ENCODE data around the gene CSMD2.

The CSMD2 gene

DNA sequence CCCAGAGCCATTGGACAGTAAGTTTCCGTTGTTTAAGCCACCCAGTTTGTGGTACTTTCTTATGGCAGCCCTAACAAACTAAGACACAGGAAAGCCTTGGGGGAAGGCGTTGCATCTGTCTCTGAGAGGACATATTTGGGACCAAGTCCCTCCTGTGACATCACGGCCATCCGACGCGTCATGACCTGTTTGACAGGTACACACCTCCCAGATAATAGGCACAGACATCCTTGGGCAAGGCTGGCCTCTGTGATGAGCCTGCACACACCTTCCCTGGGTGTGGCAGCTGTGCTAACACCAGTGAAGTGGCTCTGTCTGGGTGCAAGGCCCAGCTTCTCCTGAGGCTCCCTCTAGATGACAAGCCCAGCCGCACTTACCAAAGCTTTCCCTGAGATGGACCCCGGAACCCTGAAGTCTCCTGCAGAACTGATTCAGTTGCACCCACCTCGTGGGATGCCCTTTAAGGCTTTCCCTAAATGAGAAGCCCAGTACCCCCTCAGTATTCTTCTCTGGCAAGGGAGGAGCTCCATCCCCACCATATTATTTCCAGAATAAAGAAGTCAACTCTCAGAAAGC, 556.1 kb downstream of the CSMD2 start:
- no peak for DNase-seq (ENCODE audit: low read depth in 2 of 2)

DNA sequence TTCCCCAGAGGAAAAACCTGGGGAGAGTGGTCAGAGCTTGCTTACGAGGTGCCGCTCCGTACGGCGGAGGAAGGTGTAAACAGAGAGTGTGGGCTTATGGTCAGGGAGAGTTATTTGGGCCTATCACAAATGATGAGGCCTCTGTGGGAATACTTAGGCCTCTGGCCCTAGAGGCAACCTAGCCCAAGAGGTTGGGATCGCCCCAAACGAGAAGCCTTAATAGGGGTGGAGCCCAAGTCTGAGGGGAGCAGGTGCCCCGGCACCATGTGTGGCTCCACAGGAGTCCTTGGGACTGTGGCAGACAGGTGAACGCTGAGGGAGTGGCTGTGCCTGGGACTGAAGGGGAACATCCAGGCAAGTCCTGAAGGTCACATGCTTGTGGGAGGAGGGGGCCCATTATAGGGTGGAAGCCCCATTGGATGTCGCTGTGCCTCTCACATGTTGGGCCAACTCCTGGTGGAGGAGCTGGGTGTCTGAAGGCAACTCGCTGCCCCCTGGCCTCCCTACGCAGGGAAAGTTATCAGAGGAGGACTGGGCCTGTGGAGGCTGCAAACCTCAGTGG, 557.5 kb downstream of the CSMD2 start:
- no peak for DNase-seq (ENCODE audit: low read depth in 2 of 2)

DNA sequence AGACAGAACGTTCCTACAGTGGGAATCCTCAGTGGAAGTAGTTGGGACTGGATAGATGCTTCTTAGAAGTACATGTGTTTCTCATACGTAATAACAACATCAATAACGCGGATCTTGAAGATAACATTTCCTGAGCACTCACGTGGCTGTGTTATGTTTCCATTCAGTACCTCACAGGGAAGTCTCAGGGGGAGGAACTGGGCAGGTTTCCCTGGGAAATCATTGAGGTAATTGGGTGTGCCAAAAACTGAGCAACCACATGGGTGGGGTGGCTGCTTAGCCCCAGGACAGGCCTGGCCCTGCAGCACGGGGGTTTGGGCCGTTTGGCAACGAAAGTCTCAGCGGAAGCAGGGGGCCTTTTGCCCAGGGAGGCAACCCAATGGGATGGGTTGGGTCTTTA, 558.8 kb downstream of the CSMD2 start:
- no peak for DNase-seq (ENCODE audit: low read depth in 2 of 2)

DNA sequence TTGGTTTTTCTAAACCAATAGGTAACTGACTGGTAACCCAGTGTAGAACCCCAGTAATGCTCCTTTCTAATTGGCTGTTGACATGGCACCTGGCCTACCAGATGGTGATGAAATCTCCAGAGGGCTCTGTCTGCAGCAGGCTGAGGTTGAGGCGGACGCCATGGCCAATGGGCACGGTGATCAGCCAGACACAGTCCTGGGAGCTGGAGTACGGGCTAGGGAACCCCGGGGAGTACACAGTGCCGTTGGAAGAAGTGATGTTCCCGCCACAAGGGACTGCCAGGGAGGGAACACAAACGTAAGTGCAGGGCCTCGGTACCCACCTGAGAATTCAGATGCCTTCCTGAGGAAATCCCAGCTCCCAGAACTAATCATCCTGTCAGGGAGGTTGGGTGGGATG, 562.8 kb downstream of the CSMD2 start:
- DNase-seq (ENCODE audit: low read depth in 2 of 2) = no peak

DNA sequence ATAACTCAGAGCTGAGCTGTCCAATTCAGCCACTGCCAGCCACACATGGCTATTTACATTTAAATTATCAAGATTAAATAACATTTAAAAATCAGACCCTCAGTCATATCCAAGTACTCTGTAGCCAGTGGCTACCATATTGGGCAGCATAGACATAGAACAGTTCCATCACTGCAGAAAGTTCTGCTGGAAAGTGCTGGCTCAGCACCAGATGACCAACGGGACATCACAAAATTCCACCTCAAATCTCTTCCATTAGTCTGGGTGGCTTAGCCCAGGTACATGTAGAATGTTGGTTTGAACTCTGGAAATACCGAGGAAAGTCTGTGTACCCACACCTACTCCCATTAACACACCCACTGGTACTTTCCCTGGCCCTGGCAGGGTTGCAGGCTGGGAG, 563.3 kb downstream of the CSMD2 start:
- DNase-seq (ENCODE audit: low read depth in 2 of 2) = no peak

DNA sequence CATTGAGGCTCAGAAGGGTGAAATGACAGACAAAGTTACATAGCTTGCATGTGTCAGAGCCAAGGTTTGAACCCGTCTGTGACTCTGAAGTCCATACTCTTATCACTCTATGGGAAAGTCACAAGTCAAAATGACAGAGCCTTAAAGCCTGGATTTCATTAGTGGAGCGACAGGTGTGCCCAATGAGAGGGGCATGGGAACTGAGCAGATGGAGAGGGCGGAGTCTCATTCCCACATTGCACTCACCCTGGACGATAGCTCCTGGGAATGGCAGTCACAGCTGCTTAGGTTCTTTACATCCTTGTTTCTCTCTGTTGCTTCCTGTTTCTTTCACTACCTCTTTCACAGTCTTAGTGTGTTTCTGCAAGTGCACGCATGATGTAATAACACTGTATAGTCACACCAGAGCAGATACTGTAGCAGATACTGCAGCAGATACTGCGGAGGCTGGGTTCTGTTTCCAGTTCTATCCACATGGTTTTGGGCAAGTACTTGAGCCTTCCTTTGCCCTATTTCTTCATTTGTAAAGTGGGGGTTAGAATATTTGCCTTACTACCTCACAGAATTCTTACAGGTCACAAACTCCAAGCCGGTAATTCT, 565.4 kb downstream of the CSMD2 start:
- DNase-seq (ENCODE audit: low read depth in 2 of 2) = no peak

DNA sequence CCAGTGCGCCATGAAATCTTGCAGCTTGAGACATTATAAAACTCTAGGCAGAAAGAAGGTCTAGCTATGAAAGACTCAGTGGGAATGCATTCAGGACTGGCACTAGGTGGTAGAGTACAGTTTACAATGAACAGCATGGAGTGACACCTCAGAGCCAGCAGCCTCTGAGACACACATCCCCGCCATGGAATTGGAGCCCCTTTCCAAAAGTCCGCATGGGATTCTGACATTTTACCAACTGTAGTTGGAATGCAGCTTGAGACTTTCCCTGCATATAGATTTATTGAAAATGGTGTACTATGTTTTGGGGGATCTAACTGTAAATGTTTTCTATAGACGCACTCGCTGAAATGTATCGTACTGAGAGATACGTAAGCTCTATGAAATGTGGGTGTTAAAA, 576.3 kb downstream of the CSMD2 start:
- DNase-seq (ENCODE audit: low read depth in 2 of 2) = no peak

DNA sequence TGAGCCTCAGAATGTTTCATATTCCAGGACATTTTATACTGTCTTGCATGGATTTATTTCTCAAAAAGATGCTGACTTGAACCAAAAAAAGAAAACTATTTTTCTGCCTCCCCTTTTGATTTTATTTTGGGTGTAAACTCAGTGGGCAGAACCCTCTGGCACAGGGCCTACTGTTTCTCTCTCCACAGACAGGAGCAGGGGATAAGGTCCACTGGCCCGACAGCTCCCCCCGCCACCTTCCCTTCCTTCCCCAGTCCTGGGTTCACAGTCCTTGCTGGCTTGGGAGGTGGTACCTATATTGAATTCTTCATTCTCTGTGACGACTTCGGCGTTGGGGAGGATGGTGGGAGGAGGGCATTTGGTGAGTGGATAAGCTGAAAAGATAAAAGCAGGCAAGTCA, 578.2 kb downstream of the CSMD2 start:
- DNase-seq (ENCODE audit: low read depth in 2 of 2) = no peak

DNA sequence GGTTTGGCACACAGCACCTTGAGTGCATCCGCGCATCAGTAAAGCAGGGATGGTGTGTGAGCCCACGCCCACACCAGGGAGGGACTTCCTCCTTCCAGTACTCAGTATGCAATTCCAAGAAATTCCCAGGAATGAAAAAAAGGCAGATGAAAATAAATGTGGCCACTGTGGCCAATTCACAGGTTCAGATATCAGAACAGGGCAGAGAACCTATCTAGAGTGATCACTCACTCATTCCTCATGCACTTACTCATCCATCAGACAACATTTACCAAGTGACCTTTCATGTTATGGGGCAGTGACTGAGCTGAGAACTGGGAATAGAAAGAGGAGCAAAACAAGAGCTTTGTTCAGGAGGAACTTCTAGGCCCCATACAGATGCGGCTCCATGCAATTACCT, 578.9 kb downstream of the CSMD2 start:
- DNase-seq (ENCODE audit: low read depth in 2 of 2) = no peak

DNA sequence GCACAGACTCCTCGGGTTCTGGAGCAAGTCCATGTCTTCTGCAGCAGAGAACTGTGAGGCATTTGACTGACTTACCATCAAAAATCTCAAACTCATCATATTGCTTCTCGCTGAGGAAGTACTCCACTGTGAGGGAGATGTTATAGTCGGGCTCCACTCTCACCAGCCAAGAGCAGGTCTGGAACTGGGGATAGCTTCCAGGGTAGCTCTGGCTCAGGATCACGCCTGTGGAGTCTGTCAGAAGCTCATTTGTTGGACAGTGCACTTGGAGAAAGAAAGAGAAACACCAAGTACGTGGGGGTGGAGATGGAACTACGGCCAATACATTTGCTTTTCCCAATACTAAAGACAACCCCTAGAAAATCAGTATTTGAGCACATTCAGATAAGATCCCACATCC, 581.5 kb downstream of the CSMD2 start:
- no peak for DNase-seq (ENCODE audit: low read depth in 2 of 2)

DNA sequence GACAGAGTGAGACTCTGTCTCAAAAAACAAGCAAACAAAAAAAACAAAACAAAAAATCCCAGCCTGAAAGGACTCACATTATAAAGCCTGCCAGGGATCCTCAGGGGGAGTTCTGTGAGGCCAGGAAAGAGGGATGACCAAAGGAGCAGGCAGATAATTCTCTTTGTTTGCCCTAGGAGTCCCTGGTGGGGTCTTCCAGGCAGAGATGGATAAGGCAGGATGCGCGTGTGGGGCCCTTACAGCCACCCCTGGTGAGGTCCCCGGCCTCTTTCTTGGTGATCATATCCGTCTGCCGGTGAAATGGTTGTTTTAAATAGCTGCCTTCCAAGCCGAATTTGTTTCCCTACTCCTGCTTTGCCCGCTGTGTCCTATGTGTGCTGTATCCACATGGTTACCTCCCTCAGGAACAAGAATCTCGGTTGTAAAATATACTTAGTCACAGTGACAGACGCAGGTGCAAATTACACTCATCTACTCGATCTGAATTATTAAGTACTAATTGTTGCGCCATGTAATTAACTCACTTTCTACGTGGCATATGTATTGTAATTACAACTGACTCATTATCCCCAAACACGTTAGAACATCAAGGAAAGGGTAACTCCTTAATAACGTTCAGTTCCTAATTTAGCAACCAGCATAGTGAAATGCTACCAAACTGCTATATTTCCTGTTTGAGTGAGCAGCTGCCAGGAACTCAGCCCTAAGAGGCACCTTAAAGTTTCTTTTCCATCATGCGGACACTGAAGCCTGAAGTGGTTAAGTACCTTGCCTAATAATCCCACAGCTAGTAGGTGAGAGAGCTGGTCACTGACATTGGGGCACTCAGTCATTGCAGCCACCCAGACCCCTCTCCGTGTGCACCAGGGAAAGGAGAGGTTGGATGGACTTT, 586.2 kb downstream of the CSMD2 start:
- DNase-seq (ENCODE audit: low read depth in 2 of 2) = no peak

DNA sequence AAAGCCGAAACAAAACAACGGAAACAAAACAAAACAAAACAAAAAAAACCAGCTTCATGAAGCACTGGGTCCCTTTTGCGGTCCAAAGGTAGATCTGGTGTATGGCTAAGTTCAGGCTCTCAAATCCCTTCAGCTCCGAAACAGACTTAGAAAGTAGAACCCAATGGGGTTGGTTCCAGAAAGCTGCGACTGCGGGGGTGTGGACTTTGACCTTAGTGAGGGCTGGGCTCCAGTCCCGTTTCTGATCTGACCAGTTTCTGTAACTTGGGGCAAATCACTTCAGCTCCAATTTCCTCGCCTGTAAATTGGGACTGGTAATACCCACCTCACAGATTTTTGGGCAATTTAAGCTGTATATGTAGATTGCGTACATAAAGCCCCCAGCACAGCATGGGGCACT, 587.4 kb downstream of the CSMD2 start:
- DNase-seq (ENCODE audit: low read depth in 2 of 2) = no peak

DNA sequence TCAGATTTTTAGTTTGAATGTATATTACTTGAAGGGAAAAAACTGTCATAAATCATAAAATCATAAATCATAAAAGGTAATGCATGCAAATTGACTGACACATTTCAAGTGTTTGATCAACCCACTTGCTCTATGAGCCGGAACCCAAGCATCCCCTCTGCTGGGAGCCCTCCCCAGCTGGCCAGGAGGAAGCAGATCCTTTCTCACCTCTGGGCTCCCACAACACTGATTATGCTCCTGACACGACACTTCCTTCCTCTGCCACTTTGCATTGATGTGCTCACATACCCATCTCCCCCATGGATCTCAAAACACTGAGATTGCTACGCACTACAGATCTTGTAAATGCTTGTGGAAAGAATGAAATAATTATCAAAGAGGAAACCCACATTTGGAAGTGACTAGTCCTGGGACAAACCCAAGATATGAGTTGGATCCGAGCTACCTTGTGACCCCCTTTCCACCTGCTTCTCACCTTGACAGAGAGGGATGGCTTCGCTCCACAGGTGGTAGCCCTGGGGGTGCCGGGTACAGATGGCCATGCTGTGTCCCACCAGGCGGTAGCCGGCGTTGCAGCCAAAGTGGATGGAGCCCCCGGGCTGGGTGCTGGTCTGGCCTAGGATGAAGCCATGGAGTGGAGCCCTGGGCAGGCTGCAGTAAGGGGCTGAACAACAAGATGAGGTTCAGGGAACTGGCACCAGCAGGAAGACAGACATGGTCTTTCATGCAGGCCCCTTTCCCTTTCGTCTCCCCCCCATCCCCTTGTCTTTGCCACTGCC, 588.0 kb downstream of the CSMD2 start:
- DNase-seq (ENCODE audit: low read depth in 2 of 2) = no peak

DNA sequence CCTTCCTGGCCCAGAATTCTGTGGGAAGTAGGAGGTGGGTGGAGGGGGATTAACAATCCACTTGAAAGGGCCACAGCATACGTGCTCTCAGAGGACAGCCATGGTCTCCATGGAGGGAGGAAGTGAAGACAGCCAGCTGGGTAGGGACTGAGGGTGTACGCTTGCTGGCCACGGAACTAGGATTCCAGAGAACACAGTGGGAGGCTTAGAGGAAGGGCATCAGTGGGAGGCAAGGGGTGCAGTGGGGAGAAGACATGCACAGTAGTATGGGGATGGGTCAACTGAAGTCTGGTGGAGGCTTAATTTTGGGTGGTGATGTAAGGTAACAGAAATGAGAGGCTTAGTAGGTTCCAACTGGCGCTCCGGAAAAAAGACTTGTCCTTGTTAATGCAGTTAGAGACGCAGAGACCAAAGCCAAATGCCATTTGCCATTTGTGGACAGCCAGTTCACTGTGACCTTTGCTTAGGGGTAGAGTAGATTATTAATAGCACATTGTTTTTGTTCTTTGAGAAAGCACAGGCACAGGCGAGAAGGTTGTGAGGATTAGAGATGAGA, 589.6 kb downstream of the CSMD2 start:
- no peak for DNase-seq (ENCODE audit: low read depth in 2 of 2)

DNA sequence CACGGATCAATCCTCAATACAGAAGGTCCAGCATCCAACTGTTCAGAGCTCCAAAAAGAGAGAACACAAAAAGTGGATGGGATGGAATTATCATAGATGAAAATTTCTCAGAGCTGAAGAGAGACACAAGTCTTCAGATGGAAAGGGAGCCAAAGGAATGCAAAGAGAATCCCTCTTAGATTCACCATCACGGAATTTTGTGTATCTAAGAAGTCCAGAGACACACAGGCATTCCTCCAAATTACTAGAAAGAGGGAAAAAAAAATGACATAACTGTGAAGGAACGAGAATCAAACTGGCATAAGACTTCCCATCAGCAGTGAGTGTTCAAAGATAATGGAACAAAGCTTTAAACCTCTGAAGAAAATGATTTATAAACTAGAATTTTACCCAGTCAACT, 591.4 kb downstream of the CSMD2 start:
- DNase-seq (ENCODE audit: low read depth in 2 of 2) = no peak

DNA sequence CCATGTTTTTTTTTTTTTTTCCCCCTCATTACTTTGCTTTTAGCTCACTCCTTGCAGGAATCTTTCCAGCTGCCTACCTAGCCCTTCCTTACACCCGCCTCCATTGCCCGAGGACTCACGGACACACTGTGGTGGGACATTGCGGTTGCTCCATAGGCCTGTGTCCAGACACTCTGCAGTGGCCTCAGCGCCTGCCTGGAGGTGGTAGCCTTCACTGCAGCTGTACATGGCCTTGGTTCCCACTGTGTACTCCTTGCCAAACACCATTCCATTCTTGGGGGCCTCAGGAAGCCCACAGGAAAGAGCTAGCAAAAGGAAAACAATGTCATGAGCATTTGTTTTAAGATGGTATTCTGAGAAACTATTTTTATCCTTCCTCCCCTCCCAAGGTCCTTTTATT, 592.6 kb downstream of the CSMD2 start:
- DNase-seq (ENCODE audit: low read depth in 2 of 2) = no peak

DNA sequence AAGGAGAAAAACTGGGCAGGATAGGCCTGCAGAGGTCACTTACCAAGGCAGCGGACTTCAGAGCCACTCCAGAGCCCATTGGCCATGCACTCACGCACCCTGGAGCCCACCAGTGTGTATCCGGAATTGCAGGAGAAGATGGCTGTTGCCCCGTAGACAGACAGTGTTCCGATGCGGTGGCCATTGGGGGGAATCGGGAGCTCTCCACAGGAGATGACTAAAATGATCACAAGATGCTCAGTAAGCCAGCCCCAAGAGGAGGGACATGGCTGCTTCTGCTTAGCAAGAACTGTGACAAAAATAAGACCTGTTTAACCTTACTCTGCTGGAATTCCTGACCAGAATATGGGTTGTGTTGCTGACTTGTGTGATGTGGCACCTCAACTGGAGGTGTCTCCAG, 595.7 kb downstream of the CSMD2 start:
- DNase-seq (ENCODE audit: low read depth in 2 of 2) = no peak

DNA sequence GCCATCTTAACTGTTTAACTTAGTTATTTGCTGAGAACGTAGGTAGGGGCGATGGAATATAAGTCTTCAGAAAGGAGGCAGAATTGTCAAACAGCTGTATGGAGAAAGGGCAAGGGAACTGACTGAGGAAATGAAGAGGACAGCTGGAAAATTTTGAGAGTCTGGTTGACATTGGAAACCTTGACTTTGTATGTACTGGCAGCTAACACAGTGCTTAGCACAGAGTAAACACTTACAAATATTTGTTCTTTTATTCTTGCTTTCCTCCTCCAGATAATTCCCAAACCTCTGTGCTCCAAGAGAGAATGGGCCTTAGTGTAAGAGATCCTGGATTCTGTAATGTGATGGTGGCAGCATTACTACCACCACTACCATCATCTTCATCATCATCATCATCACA, 601.3 kb downstream of the CSMD2 start:
- no peak for DNase-seq (ENCODE audit: low read depth in 2 of 2)

DNA sequence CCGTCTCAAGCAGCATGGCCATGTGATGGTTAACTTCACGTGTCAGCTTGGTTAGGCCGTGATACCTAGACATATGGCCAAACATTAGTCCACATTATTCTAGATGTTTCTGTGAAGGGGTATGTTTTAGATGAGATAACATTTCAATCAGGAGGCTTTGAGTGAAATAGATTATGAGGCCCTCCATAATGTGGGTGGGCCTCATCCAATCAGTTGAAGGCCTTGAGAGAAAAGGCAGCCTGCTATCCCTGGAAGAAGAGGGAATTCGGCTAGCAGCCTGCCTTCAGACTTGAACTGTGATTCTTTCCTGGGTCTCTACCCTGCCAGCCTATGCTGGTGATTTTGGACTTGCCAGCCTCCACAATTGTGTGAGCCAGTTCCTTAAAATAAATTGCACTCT, 602.5 kb downstream of the CSMD2 start:
- DNase-seq (ENCODE audit: low read depth in 2 of 2) = no peak

DNA sequence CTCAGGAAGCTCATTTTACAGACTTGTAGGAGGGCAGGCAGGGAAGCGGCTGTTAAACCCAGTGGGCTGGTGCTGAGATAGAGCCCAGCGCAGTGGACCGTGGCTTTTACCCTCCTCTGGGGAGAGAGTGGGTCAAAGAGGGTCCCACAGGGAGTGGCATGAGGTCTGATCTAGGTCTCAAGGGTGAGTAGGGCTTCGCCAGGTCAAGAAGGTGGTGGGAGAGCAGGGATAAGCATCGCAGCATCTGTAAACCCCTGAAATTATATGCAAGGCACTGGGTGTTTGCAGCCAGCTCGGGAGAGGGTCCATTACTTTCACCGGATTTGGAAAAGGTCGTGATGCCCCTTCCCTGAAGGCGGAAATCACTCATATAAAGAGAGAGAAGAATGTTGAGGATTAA, 603.5 kb downstream of the CSMD2 start:
- no peak for DNase-seq (ENCODE audit: low read depth in 2 of 2)

DNA sequence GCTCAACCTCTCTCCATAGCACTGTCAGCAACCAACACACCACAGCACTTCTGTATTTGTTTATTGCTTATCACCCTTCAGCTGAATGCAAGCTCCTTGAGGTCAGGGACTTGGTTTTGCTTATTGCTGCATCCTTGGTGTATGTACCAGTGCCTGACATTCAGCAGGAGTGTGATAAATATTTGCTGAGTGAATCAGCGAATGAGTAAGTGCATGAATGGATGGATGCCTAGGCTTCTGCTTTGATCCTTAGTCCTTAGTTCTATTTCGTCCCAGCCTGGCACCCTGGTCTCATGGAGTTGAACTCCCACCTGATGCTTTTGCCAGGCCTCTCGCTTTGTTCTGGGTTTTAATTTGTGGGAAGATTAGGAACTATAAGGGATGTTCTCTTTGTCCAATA, 604.4 kb downstream of the CSMD2 start:
- no peak for DNase-seq (ENCODE audit: low read depth in 2 of 2)

DNA sequence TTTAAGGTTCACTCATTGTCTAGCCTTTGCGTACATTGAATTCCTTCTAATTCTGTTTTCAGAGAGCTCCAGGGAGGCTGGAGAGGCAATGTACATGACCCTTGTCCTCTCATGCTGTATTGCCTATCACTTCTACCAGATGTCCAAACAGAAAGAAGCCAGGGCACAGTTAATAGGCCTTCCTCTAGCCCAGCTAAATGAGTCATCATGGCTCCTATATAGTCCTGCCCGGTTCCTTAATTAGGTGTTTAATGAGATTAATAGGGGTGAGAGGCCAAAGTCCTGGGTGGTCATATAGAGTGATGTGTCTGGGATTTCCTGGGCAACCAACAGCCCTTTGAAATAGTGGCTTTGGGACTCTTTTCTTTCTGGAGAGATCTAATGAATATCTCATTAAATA, 616.3 kb downstream of the CSMD2 start:
- DNase-seq (ENCODE audit: low read depth in 2 of 2) = no peak
